ENCODE data around the gene MRPS9.

DNA sequence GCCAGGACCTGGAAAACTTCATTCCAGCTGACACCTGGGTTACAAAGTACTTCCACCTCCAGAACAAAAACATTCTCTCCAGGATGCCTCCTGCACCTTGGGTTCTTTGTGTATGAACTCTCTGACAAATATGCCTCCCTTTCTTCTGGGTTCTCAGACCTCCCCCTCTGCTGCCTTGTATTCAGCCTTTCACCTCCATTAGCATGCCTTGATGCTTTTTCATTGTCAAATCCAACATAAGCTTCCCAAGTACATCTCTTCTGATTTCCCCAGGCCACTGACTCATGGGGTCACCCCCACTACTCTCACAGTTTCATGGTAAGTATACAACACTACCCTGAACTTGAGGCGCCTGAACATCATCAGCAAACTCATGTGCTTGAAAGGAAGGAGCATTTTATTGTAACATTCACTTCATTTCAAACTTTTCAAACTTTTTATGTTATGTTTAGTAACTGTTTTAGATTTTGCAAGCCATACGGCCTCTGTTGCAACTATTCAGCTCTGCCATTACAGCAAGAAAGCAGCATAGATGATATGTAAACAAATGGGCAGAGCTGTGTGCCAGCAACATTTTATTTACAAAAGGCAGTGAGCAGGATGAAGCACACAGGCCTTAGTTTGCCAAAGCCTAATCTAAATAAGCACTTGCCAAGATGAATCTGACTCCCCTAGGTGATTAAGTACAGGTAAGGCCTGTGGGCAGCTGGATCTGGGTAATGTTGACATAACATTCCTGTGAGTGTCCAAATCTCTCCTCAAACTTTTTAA is 32.5 kb upstream of the MRPS9 start:
- TF ChIP-seq, protein P1, sequence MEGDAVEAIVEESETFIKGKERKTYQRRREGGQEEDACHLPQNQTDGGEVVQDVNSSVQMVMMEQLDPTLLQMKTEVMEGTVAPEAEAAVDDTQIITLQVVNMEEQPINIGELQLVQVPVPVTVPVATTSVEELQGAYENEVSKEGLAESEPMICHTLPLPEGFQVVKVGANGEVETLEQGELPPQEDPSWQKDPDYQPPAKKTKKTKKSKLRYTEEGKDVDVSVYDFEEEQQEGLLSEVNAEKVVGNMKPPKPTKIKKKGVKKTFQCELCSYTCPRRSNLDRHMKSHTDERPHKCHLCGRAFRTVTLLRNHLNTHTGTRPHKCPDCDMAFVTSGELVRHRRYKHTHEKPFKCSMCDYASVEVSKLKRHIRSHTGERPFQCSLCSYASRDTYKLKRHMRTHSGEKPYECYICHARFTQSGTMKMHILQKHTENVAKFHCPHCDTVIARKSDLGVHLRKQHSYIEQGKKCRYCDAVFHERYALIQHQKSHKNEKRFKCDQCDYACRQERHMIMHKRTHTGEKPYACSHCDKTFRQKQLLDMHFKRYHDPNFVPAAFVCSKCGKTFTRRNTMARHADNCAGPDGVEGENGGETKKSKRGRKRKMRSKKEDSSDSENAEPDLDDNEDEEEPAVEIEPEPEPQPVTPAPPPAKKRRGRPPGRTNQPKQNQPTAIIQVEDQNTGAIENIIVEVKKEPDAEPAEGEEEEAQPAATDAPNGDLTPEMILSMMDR (IDR thresholded peaks at IDR 0.05): no peak
- TF ChIP-seq POLR2A (IDR thresholded peaks at IDR 0.05): no peak
